Fibroblast of the conjunctiva (primary cell): ENCODE data around the gene GATD1.
A peak's percentile ranks its signal among the peaks of the same experiment; 100 is the strongest.
"Not testable (repeated sequence)": the region's sequence is repeated elsewhere in the genome, so short reads cannot be mapped to it uniquely, and the experiment has no call there.

Experiments used
- DNase-seq: peaks from one replicate; pipeline ENCODE4 v3.0.0-alpha.2; 2010; ENCODE audit warnings: low read depth

Gene GATD1

DNA sequence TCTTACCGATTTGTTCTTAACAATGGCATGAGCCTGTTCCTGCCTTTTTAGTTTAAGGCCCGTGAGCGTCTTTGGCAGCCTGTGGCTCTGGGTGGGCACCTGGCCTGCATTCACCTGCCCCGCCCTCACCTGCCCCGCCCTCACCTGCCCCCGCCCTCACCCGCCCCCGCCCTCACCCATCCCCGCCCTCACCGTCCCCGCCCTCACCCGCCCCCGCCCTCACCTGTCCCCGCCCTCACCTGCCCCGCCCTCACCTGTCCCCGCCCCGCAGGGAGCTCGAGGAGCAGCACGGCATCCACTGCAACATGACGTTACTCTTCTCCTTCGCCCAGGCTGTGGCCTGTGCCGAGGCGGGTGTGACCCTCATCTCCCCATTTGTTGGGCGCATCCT is 14.2 kb downstream of the GATD1 start:
- no peak for DNase-seq

DNA sequence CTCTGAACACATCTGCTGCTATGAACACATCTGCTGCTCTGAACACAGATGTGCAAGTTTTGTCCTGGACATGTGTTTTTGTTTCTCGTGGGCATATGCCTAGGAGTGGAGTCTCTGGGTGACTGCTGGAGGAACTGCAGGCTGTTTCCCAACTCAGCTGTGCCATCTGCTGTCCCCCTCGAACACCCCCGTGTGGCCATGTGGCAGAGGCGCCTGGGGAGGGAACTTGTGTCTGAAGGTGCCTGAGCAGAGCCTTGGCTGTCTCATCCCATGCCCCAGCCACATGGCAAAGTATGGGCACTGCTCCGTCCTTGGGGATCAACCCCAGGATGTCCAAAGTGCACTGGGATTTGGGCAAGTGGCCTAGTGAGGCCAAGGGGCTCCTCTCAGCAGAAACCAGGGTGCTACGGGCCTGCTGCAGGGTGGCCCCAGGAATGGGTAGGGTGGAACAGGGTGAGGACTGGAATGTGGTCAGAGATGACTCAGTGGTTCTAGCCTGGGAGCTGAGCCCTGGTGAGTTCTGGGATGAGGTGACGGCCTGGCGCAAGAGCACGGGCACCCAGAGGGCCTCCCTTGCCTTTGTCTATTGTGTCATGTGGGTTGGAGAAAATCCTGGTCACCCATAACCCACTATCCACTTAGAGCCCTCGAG is 14.7 kb downstream of the GATD1 start:
- peak; percentile 39 for DNase-seq

DNA sequence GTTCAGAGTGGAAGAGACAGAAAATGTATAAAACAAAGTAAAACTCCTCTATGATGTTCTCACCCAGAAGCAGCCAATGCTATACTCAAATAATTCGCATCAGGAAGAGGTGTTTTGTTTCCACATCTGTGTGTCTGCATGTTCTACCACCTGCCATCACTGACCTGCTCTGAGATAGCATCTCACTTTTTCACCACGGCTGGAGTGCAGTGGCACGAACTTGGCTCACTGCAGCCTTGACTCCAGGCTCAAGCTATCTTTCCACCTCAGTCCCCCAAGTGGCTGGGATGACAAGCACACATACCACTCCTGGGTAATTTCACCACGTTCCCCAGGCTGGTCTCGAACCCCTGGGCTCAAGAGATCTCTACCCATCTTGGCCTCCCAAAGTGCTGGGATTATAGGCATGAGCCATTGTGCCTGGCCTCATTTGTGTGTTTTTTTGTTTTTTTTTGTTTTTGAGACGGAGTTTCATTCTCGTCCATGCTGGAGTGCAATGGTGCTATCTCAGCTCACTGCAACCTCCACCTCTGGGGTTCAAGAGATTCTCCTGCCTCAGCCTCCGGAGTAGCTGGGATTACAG is 15.7 kb downstream of the GATD1 start:
- no peak for DNase-seq

DNA sequence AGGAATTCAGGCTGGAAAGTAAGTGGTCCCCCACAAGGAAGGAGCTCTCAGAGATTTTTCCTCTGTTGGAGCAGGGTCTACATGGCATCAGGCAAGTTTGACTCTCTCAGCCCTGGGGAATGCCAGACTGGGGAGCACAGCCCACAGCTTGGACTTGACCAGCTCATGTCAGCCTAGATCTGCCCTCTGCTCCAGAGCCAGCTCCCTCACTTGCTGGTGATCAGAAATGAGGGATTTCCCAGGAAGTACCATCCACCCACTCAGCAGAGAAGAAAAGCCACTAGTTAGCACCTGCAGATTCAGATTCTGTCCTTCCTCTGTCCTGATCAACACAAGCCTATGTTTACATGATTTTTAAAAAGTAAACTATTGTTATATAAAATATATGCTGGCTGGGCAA is 17.1 kb downstream of the GATD1 start:
- DNase-seq: no peak

DNA sequence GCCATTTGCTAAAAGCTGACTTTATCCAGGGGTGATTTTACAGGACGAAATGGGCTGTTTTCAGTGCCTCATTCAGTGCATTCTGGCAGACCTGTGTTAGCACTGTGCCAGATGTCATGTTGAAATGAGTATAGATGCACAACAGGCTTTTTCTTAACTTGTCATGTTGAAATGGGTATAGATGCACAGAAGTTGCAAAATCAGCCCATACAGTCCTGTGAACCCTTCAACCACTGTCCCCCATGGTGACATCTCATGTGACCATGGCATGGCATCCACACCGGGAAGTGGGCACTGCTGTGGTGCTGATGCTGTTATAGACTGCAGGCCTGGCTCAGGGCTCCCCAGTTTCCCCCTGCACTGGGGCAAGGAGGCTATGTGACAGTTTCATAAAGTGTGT is 27.6 kb downstream of the GATD1 start:
- DNase-seq: no peak

DNA sequence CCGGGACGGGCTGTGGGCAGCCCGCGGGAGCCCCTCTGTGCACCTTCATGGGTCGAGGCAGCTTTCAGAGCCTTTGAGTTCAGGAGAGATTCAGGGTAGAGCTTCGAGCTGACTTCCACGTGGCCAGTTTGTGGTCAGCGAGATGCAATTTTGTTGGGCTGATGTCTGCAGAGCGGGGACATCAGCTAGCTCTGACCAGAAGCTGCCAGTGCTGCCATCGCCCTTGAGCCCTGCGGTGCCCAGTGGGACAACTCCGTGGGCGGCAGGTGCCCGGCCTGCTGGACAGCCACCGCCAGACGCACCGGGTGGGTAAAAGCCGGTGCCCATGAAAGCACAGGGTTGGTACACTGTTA is 29.3 kb downstream of the GATD1 start:
- DNase-seq: no peak

DNA sequence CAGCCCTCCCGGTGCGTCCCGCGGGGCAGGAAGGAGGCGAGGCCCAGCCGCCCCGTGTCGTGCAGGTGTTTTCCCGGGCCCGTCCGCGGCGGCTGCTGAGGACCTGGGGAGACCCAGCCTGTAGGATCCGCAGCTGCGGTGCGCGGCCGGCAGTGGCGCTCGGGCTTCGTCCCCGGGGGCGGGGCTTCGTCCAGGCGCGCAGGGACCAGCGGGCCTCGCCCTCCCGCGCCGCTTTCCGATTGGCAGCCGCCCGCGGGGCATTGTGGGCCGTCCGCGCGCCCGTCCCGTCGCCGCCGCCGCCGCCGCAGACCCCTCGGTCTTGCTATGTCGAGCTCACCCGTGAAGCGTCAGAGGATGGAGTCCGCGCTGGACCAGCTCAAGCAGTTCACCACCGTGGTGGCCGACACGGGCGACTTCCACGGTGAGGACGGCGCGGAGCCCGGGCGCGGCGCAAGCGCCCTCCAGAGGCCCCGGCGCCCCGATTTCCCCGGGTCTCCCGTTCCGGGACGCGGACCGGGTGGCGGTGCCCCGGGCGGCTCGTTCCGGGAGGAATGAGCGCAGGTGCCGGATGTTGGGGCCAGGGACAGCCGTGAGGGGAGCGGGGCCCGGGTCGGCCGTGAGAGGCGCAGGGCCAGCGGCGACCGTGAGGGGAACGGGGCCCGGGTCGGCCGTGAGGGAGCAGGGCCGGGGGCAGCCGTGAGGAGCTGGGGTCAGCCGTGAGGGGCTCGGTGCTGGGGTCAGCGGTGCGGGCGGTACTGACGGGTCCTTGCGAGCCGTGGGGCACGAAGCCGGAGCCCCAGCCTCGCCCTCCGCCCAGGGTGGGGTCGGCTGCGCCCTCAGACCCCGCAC is 29.9 kb downstream of the GATD1 start, which contains the start of gene TALDO1:
TALDO1 (plus strand) TSS at position 307 of the 849 bp plus-strand sequence; CDS start at position 325, 18 bp downstream.
- DNase-seq: peak; percentile 57

DNA sequence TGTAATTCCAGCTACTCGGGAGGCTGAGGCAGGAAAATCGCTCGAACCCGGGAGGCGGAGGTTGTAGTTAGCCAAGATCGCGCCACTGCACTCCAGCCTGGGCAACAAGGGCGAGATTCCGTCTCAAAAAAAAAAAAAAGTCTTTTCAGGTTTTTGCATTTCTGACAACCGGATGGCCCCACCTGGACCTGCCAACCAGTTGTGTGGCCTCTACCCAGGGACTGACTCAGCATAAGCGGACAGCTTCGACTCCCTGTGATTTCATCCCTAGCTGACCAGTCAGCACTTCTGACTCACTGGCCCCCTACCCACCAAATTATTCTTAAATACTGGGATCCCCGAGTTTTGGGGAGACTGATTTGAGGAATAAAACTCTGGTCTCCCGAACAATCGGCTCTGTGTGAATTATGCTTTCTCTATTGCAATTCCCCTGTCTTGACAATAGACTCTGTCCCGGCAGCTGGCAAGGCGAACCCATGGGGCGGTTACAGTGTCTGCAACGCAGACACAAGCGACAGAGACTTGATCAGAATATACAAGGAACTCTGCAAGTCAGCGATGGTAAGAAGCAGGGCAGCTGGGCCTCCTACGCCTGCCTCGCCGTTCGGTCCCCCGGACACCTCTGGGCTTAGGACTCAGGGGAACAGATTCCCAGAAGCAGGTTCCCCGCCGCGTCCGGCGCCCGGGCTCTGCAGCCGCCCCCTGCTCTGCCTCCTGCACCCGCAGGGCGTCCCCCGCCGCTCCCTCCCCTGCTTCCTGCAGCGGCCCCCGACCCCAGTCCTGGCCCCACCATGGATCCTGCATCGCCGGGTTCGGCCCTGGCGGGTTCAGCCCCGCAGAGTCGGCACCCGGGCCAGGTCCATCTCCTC is 30.8 kb downstream of the GATD1 start:
- DNase-seq: no peak

DNA sequence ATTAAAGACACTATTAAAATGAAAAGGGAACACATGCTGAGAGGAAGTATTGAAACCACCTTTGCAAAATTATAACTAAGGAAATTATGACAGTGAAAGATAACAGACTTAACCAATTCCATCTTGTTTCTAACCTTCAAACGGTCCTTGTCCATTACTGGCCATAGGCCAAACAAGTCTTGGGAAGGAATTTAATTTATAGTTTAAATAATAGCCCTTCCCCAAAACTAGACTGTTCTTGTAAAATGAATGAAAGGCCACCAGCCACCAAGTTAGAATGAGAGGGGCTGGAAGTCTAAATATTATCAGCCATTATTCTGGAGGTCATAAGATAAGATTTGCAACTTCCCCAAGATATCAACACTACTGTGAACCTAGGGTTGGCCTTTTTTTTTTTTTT is 31.9 kb downstream of the GATD1 start:
- DNase-seq: no peak

DNA sequence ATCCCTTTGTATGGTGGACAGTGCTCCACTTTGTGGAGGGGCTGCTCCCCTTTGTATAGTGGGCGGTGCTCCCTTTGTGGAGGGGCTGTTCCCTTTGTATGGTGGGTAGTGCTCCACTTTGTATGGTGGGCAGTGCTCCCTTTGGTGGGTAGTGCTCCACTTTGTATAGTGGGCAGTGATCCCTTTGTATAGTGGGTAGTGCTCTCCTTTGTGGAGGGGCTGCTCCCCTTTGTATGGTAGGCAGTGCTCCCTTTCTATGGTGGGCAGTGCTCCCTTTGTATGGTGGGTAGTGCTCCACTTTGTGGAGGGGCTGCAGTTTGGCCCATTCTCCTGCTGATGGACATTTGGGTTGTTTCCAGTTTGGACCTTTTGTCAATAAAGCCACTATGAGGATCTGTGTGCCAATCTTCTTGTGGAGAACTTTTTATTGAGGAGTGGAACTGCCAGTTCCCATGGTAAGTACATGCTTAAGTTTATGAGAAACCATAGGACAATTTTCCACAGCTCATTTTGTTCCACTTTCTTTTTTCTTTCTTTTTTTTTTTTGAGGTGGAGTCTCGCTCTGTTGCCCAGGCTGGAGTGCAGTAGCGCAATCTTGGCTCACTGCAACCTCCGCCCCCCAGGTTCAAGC is 34.6 kb downstream of the GATD1 start:
- DNase-seq: no peak

DNA sequence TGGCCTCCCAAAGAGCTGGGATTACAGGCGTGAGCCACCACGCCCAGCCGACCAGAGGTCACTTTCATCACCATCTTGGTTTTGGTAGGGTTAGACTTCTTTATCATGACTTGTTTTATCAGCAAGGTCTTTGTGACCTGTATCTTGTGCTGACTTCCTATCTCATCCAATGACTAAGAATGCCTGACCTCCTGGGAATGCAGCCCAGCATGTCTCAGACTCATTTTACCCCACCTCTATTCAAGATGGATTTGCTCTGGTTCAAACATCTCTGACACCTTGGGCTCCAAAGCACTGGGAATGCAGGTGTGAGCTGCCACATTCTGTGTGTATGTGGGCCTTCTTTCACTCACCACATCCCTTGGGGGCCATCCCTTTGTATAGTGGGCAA is 35.1 kb downstream of the GATD1 start:
- no peak for DNase-seq

DNA sequence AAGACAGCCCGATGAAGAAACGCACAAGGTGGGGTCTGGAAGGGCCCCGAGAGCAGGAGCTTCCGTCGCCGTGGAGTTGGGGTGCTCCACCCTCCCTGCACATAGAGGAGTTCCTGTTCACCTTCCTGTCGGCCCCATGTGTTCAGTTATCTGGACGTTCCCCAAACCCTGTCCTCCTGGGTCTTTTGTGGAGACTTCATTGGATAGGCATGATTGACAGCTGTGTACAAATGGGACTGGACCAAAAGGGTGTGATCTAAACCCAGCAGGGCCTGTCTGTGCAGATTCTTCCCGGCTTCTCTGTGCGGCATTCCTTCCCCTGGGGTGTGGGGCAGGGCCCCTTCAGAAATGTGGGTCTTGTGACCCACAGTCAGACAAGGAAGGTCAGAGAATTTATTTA is 39.4 kb downstream of the GATD1 start:
- not testable (repeated sequence) for DNase-seq

DNA sequence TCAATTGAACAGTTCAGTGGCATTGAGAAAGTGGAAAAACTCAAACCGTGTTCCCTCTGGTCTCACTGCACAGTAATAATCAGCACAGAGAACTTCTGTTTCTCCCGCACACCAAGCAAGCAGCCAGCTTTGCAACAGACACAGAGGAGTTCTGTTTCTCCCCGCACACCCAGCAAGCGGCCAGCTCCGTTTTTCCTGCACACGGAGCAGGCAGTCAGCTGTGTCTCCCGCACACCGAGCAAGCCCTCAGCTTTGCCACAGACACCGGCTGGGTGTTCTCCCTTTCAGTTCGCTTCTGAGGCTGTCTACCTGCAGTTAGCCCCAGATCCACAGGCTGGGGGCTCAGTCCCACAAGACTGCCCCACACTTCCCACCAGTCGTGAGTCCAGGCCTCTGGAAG is 39.9 kb downstream of the GATD1 start:
- DNase-seq: no peak

DNA sequence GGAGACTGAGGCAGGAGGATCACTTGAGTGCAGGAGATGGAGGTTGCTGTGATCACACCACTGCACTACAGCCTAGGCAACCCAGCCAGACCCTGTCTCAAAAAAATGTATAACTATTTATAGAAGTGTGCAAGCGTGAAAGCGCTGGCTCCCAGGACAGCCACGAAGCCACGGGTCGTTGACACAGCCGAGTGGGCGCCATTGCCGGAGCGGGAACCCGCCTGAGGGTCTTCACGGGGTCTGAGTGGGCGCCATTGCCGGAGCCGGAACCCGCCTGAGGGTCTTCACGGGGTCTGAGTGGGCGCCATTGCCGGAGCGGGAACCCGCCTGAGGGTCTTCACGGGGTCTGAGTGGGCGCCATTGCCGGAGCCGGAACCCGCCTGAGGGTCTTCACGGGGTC is 42.7 kb downstream of the GATD1 start:
- not testable (repeated sequence) for DNase-seq

DNA sequence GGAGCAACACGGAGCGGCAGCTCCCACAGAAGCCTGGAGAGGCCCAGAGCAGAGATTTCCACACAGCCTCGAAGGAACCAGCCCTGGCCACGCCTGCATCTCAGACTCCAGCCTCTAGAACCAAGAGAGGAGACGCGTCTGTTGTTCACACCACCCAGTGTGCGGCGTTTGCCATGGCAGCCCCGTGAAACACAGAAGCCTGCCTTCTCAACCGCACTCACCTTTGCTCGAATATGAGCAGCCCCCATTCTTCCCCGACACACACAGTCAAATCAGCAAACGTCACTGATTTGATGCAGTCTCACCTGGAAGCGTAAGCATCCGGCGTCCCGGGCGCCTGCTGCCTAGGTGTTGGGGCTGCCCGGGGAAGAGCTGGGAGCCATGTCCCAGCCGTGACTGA is 44.2 kb downstream of the GATD1 start:
- DNase-seq: no peak

DNA sequence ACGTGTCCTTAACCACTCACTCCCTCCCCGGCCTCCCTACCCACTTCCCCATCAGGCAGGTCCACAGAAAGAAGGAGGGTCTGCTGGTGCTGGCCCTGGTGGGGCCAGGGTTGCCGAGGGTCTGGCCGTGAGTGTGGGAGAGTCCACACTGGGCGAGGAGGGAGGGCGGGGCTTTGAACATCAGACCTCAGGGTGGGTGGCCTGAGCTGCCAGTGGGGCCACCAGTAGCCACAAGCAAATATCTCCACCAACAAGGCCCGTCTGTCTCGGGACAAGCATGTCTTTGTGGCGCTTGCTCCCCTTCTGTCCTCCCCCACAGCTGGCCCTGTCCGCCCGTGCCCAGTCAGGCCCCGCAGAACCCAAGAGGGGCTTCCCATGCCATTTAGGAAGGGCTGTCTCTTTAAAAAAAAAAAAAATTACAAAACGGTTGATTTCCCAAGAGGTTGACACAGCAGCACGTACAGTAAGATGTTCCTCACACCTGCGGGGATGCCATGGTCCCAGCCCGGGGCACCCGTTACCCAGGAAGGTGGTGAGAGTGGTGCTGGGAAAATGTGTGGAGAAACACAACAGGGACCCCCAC is 47.7 kb downstream of the GATD1 start:
- DNase-seq: no peak

DNA sequence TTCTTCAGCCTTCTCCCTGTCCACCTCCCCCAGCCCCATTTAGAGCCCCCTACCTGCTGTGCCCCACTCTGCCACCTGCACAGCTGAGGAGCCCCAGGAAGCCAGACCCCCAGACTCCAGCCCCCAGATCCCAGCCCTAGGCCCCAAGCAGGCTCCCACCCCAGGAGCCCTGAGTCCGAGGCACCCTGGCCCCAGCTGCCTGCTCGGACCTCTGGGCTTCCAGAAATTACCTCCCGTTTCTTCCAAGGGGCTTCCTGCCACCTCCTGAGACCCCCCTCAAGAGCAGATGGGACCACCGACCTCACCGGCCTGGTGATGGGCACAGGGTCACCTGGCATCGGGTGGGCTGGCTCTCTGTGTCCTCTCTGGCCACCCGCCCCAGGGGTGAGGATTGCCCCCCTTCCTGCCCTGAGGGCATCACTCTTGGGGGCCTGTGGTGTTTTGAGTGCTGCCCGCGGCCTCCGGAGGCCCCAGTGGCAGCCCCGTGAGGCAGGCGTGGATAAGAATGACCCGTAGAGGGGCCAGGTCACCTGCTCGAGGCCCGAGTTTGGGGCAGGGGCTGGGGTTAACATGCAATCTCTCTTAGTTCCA is 48.3 kb downstream of the GATD1 start:
- DNase-seq: no peak

DNA sequence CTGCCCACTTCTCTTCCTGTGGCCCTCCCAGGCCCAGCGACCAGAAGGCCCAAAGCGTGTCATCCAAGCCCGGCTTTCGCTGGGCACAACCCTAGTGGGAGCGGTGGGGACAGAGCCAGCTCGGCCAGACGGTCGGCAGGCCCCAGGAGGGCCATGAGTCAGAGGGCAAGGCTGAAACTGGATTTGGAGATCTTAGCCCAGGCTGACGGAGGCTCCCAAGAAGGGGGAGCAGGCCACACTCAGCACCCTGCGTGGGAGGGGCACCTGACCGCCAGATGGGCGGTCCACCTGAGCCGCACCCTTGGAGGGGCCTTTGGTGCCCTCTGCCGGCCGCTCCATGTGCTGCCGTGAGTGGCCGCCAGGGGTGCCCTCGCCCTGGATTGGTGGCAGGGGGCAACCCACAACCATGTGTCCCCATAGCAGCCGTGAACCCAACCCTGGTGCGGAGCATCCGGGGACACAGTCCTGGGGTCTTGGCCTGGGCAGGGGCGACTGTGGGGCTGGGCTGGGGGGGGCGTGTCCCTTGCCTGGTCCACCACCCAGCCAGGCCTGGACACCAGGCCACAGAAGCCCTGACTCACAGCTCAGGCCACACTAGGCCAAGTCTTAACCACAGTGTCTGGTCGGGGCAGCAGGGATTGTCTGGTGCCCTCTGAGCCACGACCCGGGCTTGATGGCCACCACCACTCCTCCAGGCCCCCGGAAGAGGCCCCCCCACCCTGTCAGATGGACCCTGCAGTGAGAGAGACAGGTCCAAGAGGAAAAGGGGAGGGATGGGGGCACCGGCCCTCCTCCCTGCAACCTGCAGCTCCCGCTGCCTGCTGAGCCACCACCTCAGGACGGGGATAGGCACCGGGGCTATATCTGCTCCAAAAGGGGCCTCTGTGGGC is 49.2 kb downstream of the GATD1 start:
- DNase-seq: peak; percentile 85

DNA sequence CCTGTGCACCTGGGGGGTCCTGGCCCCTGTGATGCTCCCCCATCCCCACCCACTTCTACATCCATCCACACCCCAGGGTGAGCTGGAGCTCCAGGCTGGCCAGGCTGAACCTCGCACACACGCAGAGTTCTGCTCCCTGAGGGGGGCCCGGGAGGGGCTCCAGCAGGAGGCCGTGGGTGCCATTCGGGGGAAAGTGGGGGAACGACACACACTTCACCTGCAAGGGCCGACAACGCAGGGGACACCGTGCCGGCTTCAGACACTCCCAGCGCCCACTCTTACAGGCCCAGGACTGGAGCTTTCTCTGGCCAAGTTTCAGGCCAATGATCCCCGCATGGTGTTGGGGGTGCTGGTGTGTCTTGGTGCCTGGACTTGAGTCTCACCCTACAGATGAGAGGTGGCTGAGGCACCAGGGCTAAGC is 50.0 kb downstream of the GATD1 start:
- no peak for DNase-seq
